HepG2 (cell line): ENCODE measurements around the gene GRK4. TPM values are rescaled to one million over a fixed set of nuclear protein-coding genes. Genes with fewer than 3 reads are reported as not detected.
A peak's percentile ranks its signal among the peaks of the same experiment; 100 is the strongest.

Experiments used
- ATAC-seq: fragments of 200-7000 bp; cut with Tn5 transposase; 3 replicates; pipeline ENCODE4 v1.9.1; 2020; ENCODE audit warnings: mild to moderate bottlenecking, moderate library complexity
- BruUV-seq: library from RNA; stranded (reverse); fragments of 400-500 nt; replicated peaks from 2 replicates; lab custom pipeline; 2021; lab: Mats Ljungman, UMichigan
- CTCF ChIA-PET: fragments of 300-600 bp; formaldehyde crosslinking; extraction: SDS; loops from one replicate; lab custom pipeline; 2021; ENCODE audit warnings: low total read pairs, inconsistent platforms, low intra/inter-chr PET ratio; lab: Yijun Ruan, JAX
- POLR2A ChIA-PET: fragments of 350-600 bp; sonication (Branson Sonifier 250); formaldehyde crosslinking; loops from one replicate; lab custom pipeline; 2020; ENCODE audit warnings: antibody characterized with exemption, inconsistent platforms; lab: Yijun Ruan, JAX
- DNase-seq: peaks from one replicate; pipeline ENCODE4 v3.0.0-alpha.2; 2015; ENCODE audit warnings: low spot score
- FAIRE-seq: peaks from 3 replicates; lab custom pipeline; 2011; peaks lifted over from hg19 to GRCh38; lab: Jason Lieb, UNC
- H2AFZ ChIP-seq: one replicate; pipeline ENCODE4 v1.6.1; 2011; ENCODE audit warnings: low read length, inconsistent platforms
- H3K27ac ChIP-seq: fragments of 300-600 bp; 3 replicates; pipeline ENCODE4 v1.8.0; 2011; ENCODE audit warnings: mixed run types, mild to moderate bottlenecking, mixed read lengths, low read length, inconsistent platforms; ENCODE audit not compliant: insufficient read depth; ENCODE audit errors: extremely low read length
- H3K27me3 ChIP-seq, 2 experiments: fragments of 200-600 bp in 1 of 2; 2 replicates in 1 of 2; 3 replicates in 1 of 2; pipeline versions ENCODE4 v1.6.0 to v1.8.0; 2011; ENCODE audit warnings: low read length in 2 of 2, mild to moderate bottlenecking in 2 of 2, moderate library complexity in 2 of 2, inconsistent platforms in 1 of 2; ENCODE audit not compliant: insufficient read depth in 2 of 2, control insufficient read depth in 1 of 2
- H3K36me3 ChIP-seq, 2 experiments: fragments of 200-600 bp in 1 of 2; replicated peaks in 1 of 2; 2 replicates in 1 of 2; 3 replicates in 1 of 2; pipeline versions ENCODE4 v1.5.1 to v1.8.0; 2011; ENCODE audit warnings: low read length in 2 of 2, inconsistent platforms in 1 of 2; ENCODE audit not compliant: insufficient read depth in 2 of 2, control insufficient read depth in 1 of 2
- H3K4me1 ChIP-seq: 2 replicates; pipeline ENCODE4 v1.5.1; 2012; ENCODE audit warnings: low read length, inconsistent platforms; ENCODE audit not compliant: insufficient read depth
- H3K4me2 ChIP-seq: 2 replicates; pipeline ENCODE4 v1.6.0; 2011; ENCODE audit warnings: low read depth, low read length, inconsistent platforms
- H3K4me3 ChIP-seq, 3 experiments: fragments of 200-600 bp in 1 of 3; sonication (generic), shearing (Covaris generic) in 1 of 3; replicated peaks in 1 of 3; 2 replicates each; pipeline ENCODE4 v1.5.1; 2011 to 2016; ENCODE audit warnings: low read length in 3 of 3, inconsistent platforms in 2 of 3, low read depth in 2 of 3, mild to moderate bottlenecking in 2 of 3, control low read depth in 1 of 3, mixed read lengths in 1 of 3; ENCODE audit not compliant: insufficient read depth in 1 of 3
- H3K79me2 ChIP-seq: one replicate; pipeline ENCODE4 v1.6.1; 2011; ENCODE audit warnings: low read length, inconsistent platforms; ENCODE audit not compliant: insufficient read depth
- H3K9ac ChIP-seq: 2 replicates; pipeline ENCODE4 v1.6.0; 2011; ENCODE audit warnings: mild to moderate bottlenecking, low read depth, low read length, inconsistent platforms; ENCODE audit not compliant: insufficient read depth
- H3K9me3 ChIP-seq: 2 replicates; pipeline ENCODE4 v1.5.1; 2012; ENCODE audit warnings: mild to moderate bottlenecking, low read length
- H4K20me1 ChIP-seq: 2 replicates; pipeline ENCODE4 v1.6.0; 2011; ENCODE audit warnings: inconsistent platforms, mild to moderate bottlenecking, low read length, moderate library complexity; ENCODE audit not compliant: insufficient read depth
- CHD2 ChIP-seq: IDR thresholded peaks from 2 replicates; pipeline ENCODE4 v1.6.1; 2011; ENCODE audit warnings: low read depth, low read length, improper control_type of control experiment
- HCFC1 ChIP-seq: fragments of 150-350 bp; IDR thresholded peaks from 2 replicates; pipeline ENCODE4 v1.6.1; 2014; ENCODE audit warnings: low read depth, low read length
- HNF4G ChIP-seq, 2 experiments: sonication (generic) in 1 of 2; formaldehyde crosslinking in 1 of 2; IDR thresholded peaks; 2 replicates each; pipeline versions ENCODE4 v1.4.0 to v1.6.1; 2011 to 2020; ENCODE audit warnings: borderline replicate concordance in 2 of 2, low read depth in 2 of 2, mild to moderate bottlenecking in 2 of 2, low read length in 1 of 2, missing genetic modification reagents in 1 of 2, moderate library complexity in 1 of 2
- KAT7 ChIP-seq: IDR thresholded peaks from 2 replicates; pipeline ENCODE4 v1.6.1; 2018; ENCODE audit warnings: borderline replicate concordance, missing compliant biosample characterization
- MATR3 ChIP-seq: sonication (generic); formaldehyde crosslinking; IDR thresholded peaks from 2 replicates; pipeline ENCODE4 v1.4.0; 2020; ENCODE audit warnings: missing genetic modification reagents
- MBD4 ChIP-seq: IDR thresholded peaks from 2 replicates; pipeline ENCODE4 v1.6.1; 2012; ENCODE audit warnings: low read length, inconsistent platforms, borderline replicate concordance
- NFE2 ChIP-seq: sonication (generic); formaldehyde crosslinking; IDR thresholded peaks from 2 replicates; pipeline ENCODE4 v1.4.0; 2020; ENCODE audit warnings: missing genetic modification reagents
- PATZ1 ChIP-seq: sonication (generic); formaldehyde crosslinking; IDR thresholded peaks from 2 replicates; pipeline ENCODE4 v1.4.0; 2020; ENCODE audit warnings: missing genetic modification reagents
- RELA ChIP-seq: sonication (generic); formaldehyde crosslinking; IDR thresholded peaks from 2 replicates; pipeline ENCODE4 v1.4.0; 2020; ENCODE audit warnings: missing genetic modification reagents
- SATB2 ChIP-seq: sonication (generic); formaldehyde crosslinking; IDR thresholded peaks from 2 replicates; pipeline ENCODE4 v1.5.0; 2020; ENCODE audit warnings: missing genetic modification reagents
- SIN3A ChIP-seq: IDR thresholded peaks from 2 replicates; pipeline ENCODE4 v1.6.1; 2011; ENCODE audit warnings: low read depth, mild to moderate bottlenecking, control low read depth, low read length, borderline replicate concordance
- TRIM22 ChIP-seq: fragments of 450-650 bp; IDR thresholded peaks from 2 replicates; pipeline ENCODE4 v1.6.1; 2017
- ZBTB3 ChIP-seq: sonication (generic); formaldehyde crosslinking; IDR thresholded peaks from 2 replicates; pipeline ENCODE4 v1.4.0; 2020; ENCODE audit warnings: low read depth, mild to moderate bottlenecking, moderate library complexity, missing genetic modification reagents, borderline replicate concordance
- ZFP36L2 ChIP-seq: sonication (generic); formaldehyde crosslinking; IDR thresholded peaks from 2 replicates; pipeline ENCODE4 v1.4.0; 2020; ENCODE audit warnings: missing genetic modification reagents
- ZMYM4 ChIP-seq: sonication (generic); formaldehyde crosslinking; IDR thresholded peaks from 2 replicates; pipeline ENCODE4 v1.8.1; 2023; ENCODE audit warnings: mild to moderate bottlenecking, missing genetic modification reagents
- ZNF121 ChIP-seq: sonication (generic); formaldehyde crosslinking; IDR thresholded peaks from 2 replicates; pipeline ENCODE4 v1.5.0; 2020; ENCODE audit warnings: mild to moderate bottlenecking, missing genetic modification reagents
- WGBS: methylation state at CpG from one replicate; pipeline ENCODE4 v1.1.6; 2017; ENCODE audit warnings: low lambda C conversion rate; 5-methylcytosine and 5-hydroxymethylcytosine counted together
- in situ Hi-C: cut with HindIII; loops from 2 replicates; pipeline ENCODE4 v1.10.0; 2017; ENCODE audit warnings: low pct_unique_long_range_greater_than_20kb; ENCODE audit not compliant: extremely low pct_ligation_motif_present
- intact Hi-C: fragments of 100-400 bp; cut with micrococcal nuclease; formaldehyde crosslinking; loops from one replicate; pipeline ENCODE4 v1.10.0; 2022; ENCODE audit not compliant: unreplicated experiment
- polyA plus RNA-seq, 8 experiments: library from polyadenylated mRNA; depleted of rRNA in 3 of 8; stranded (reverse) in 7 of 8; unstranded in 1 of 8; fragments of >200 nt; fragmentation: Illumina TruSeq in 4 of 8; extraction: Trizol in 4 of 8; gene quantifications; 2 replicates each; pipeline versions ENCODE4 v1.2.1 to v1.2.3, GENCODE V29; 2011 to 2016; ENCODE audit warnings: low read depth in 4 of 8, missing spikeins in 1 of 8, mixed read lengths in 1 of 8; ENCODE audit not compliant: insufficient read depth in 1 of 8
- total RNA-seq, 5 experiments: library from RNA; depleted of rRNA; stranded (reverse); fragments of >200 nt; fragmentation: Illumina TruSeq; extraction: Trizol; gene quantifications; 2 replicates each; pipeline ENCODE4 v1.2.3, GENCODE V29; 2016; ENCODE audit warnings: low read depth in 1 of 5

Gene GRK4
- total and polyA plus RNA-seq, 2 of the 13 experiments (the other 11 are each of a cell fraction or from before 2014, with no cell fraction given), result 1.8 to 2.0 TPM

DNA sequence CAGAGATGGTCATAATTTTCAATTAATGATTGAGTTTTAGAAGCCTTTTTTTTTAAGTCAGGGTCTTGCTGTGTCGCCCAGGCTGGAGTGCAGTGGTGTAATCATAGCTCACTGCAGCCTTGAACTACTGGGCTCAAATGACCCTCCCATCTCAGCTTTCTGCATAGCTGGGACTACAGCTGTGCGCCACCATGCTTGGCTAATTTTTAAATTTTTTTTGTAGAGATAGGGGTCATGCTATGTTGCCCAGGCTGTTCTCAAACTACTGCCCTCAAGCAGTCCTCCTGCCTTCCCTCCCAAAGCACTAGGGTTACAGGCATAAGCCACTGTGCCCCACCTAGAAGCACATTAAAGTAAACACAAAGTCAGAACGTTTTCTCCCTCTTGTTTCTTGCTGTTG is 59.3 kb downstream of the GRK4 start:
- no peak for DNase-seq
- Histone ChIP-seq H3K4me2 (no peak overlapping the region), H3K79me2 (no peaks in the 10 kb centered on the region), H3K9ac (no peak overlapping the region), H4K20me1 (no peaks in the 10 kb centered on the region), H2AFZ (no peak overlapping the region), H3K4me1 (no peaks in the 10 kb centered on the region), H3K4me3 (no peak overlapping the region), H3K9me3 (no peaks in the 10 kb centered on the region), H3K27me3 (peaks cover 1 to 34% of the 10 kb centered on the region in 2 experiments), H3K36me3 (no peaks in the 10 kb centered on the region), H3K27ac (no peak overlapping the region)
- TF ChIP-seq ZNF121 (CRISPR knock-in tag), result peak; percentile 47; the same call in 1 of the 2 replicates
- TF ChIP-seq TRIM22, result no peak
- intact Hi-C loops (no loop called here), in situ Hi-C loops (no loop called here)
- no peak for FAIRE-seq
- BruUV-seq, result no TSS peak
- no peak for ATAC-seq
- ChIA-PET POLR2A (no interaction called here), CTCF (no interaction called here)
- WGBS, result 57% methylated on average over 3 of the region's 3 CpGs

DNA sequence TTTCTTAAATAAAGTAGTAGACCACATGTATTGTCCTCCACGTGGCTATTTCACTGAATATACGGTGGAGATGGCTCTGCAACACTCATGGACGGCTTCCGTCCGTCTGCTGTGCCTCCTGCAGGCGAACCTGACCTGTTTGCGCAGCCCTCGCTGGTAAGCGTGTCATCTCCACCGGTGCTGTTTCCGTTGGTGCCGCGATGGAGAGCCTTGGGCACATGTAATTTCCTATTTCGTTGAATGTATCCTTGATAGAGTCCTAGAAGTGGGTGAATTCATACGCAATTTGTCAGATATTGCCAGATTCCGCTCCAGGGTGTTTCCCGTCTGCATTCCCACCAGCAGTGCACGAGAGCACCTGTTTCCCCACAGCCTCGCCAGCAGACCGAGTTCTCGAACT is 62.5 kb downstream of the GRK4 start:
- Histone ChIP-seq H3K4me2 (no peak overlapping the region), H3K4me1 (0 out of 2 replicates have a peak, but pooled peaks cover 1% of the 10 kb centered on the region), H3K36me3 (no peaks in the 10 kb centered on the region), H2AFZ (no peak overlapping the region), H4K20me1 (no peaks in the 10 kb centered on the region), H3K9ac (no peak overlapping the region), H3K9me3 (no peaks in the 10 kb centered on the region), H3K4me3 (no peak overlapping the region), H3K27ac (no peak overlapping the region), H3K27me3 (peaks cover 1 to 42% of the 10 kb centered on the region in 2 experiments; a peak in 4 of 5 replicates), H3K79me2 (no peaks in the 10 kb centered on the region)
- intact Hi-C loops, result no loop called here
- in situ Hi-C loops, result no loop called here
- DNase-seq (no peak), ATAC-seq (no peak), FAIRE-seq (no peak)
- 61% methylated on average over 21 of the region's 21 CpGs for WGBS
- POLR2A ChIA-PET, result no interaction called here
- no TSS peak for BruUV-seq
- CTCF ChIA-PET, result no interaction called here
- TF ChIP-seq KAT7 (CRISPR knock-in tag) (no peak), HNF4G (IDR thresholded peaks at IDR 0.05; ENCODE audit: borderline replicate concordance, low read depth, low read length) (no peak), HNF4G (CRISPR knock-in tag; IDR thresholded peaks at IDR 0.05; ENCODE audit: borderline replicate concordance, low read depth) (no peak), ZMYM4 (CRISPR knock-in tag) (no peak), NFE2 (CRISPR knock-in tag) (no peak), SIN3A (no peak), SATB2 (no peak), RELA (CRISPR knock-in tag) (no peak), ZBTB3 (CRISPR knock-in tag) (no peak), PATZ1 (CRISPR knock-in tag) (no peak), ZFP36L2 (no peak), MATR3 (CRISPR knock-in tag) (no peak), CHD2 (no peak), HCFC1 (no peak), MBD4 (no peak)
